BLaER1 (cell line): ENCODE data around the gene ST8SIA5.

Experiments used
- H3K27ac ChIP-seq: shearing (Covaris generic); formaldehyde crosslinking; 2 replicates; pipeline ENCODE4 v1.8.1; 2022
- H3K27me3 ChIP-seq: shearing (Covaris generic); formaldehyde crosslinking; 2 replicates; pipeline ENCODE4 v1.8.1; 2022
- H3K36me3 ChIP-seq: shearing (Covaris generic); formaldehyde crosslinking; 2 replicates; pipeline ENCODE4 v1.8.1; 2022
- H3K4me1 ChIP-seq: shearing (Covaris generic); formaldehyde crosslinking; 2 replicates; pipeline ENCODE4 v1.8.1; 2022
- H3K4me2 ChIP-seq: shearing (Covaris generic); formaldehyde crosslinking; 2 replicates; pipeline ENCODE4 v1.8.1; 2022
- H3K4me3 ChIP-seq: shearing (Covaris generic); formaldehyde crosslinking; 2 replicates; pipeline ENCODE4 v1.8.1; 2022
- H3K9ac ChIP-seq: shearing (Covaris generic); formaldehyde crosslinking; 2 replicates; pipeline ENCODE4 v1.8.1; 2022
- H3K9me3 ChIP-seq: shearing (Covaris generic); formaldehyde crosslinking; 2 replicates; pipeline ENCODE4 v1.8.1; 2022
- H4K20me1 ChIP-seq: shearing (Covaris generic); formaldehyde crosslinking; 2 replicates; pipeline ENCODE4 v1.8.1; 2022
- Cebpa-rat ChIP-seq: shearing (Covaris generic); IDR thresholded peaks from 2 replicates; pipeline ENCODE4 v1.8.1; 2022

ST8SIA5 gene

GRCh38 chr18:46728219-46728930, 28.5 kb downstream of the ST8SIA5 start:
- no peak for TF ChIP-seq Cebpa-rat
- no peaks in the 10 kb centered on the region for H4K20me1 ChIP-seq
- peaks cover 23% of the 10 kb centered on the region for H3K4me1 ChIP-seq
- no peak overlapping the region for H3K4me3 ChIP-seq
- peaks cover 21% of the 10 kb centered on the region for H3K36me3 ChIP-seq
- H3K9ac ChIP-seq: no peak overlapping the region
- H3K27me3 ChIP-seq: no peaks in the 10 kb centered on the region
- H3K9me3 ChIP-seq: peaks cover 40% of the 10 kb centered on the region
- no peak overlapping the region for H3K4me2 ChIP-seq
- no peak overlapping the region for H3K27ac ChIP-seq

DNA sequence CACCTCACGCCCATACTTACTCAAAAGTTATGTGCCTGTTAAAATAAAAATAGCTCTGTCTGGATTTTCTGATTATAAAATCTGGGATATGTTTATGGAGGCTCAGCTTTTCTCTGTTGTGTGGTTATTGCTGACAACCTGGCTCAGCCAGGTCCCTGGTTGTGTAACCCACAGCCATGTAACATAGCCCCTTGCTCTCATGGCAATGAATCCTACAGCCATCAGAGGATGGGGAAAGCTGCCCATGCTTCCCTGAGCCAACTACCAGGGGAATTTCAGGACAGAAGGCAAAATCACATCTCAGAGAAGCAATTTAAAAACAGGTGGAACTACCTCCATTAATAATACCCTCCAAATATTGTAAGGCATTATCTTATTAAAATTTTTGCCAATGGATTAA, 29.7 kb downstream of the ST8SIA5 start:
- Histone ChIP-seq H3K9me3 (peaks cover 37% of the 10 kb centered on the region), H3K4me1 (peaks cover 23% of the 10 kb centered on the region)

DNA sequence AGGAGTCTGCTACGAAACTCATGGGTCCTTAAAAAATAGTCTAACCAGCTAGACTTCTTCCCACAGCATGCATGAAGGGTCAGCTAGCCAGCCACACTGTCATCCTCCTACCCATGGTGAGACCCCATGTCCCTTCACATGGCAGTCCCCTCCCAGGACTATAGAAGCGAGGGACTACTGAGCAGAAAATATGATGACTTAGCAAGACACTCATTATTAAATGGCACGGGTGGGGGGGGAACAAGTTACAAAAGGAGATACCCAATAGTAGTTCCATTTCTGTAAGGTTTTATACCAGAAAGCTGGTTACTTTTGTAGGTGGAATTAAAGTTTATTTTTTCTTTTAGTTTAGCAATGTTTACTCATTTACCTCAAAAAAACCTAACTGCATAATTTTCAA, 31.5 kb downstream of the ST8SIA5 start:
- H3K36me3 ChIP-seq: peaks cover 10% of the 10 kb centered on the region
- H4K20me1 ChIP-seq: no peaks in the 10 kb centered on the region
- H3K4me3 ChIP-seq: no peak overlapping the region
- TF ChIP-seq Cebpa-rat: no peak
- H3K9me3 ChIP-seq: peaks cover 19% of the 10 kb centered on the region
- no peaks in the 10 kb centered on the region for H3K27me3 ChIP-seq
- 0 out of 2 replicates have a peak overlapping the region, but pooled peaks have one; percentile 48 for H3K4me2 ChIP-seq
- H3K4me1 ChIP-seq: peaks cover 23% of the 10 kb centered on the region
- no peak overlapping the region for H3K9ac ChIP-seq
- H3K27ac ChIP-seq: no peak overlapping the region

More for the DNA sequence above, 29.7 kb downstream of the ST8SIA5 start:
- TF ChIP-seq Cebpa-rat: no peak
- Histone ChIP-seq H3K9ac (no peak overlapping the region), H3K4me2 (no peak overlapping the region), H3K27me3 (no peaks in the 10 kb centered on the region), H3K36me3 (peaks cover 21% of the 10 kb centered on the region), H4K20me1 (no peaks in the 10 kb centered on the region), H3K4me3 (no peak overlapping the region), H3K27ac (no peak overlapping the region)

DNA sequence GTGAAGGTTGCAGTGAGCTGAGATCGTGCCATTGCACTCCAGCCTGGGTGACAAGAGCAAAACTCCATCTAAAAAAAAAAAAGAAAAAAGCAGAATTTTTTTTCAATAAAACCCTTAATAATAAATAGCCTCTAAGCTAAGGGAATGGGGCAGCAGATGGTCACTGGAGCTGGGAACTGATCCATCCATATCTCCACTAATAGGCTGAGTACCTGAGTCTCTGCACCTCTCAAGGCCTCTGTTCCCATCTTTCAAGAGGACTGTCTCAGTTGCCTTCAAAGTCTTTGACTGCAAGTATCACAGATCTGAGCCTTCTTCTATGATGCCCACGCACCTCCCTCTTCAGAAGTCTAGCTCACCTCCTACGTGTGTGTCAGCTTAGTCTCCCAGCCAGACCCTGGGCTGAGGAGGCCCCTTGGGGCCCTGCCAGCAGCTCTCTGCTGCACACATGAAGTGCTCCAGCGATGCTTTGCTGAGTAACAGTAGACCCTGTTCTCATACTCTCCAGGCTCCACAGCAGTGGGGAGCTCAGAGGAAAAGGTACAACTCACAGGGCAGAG, 32.9 kb downstream of the ST8SIA5 start:
- Histone ChIP-seq H3K4me3 (no peak overlapping the region), H3K4me2 (peak overlapping the region; percentile 48), H3K9me3 (peaks cover 5% of the 10 kb centered on the region), H4K20me1 (no peaks in the 10 kb centered on the region), H3K4me1 (peaks cover 36% of the 10 kb centered on the region), H3K9ac (no peak overlapping the region), H3K36me3 (no peaks in the 10 kb centered on the region), H3K27me3 (no peaks in the 10 kb centered on the region), H3K27ac (no peak overlapping the region)
- no peak for TF ChIP-seq Cebpa-rat

- Histone ChIP-seq H3K4me3 (no peak overlapping the region), H4K20me1 (no peaks in the 10 kb centered on the region), H3K36me3 (no peaks in the 10 kb centered on the region), H3K27ac (no peak overlapping the region), H3K27me3 (no peaks in the 10 kb centered on the region), H3K4me1 (peaks cover 46% of the 10 kb centered on the region), H3K4me2 (no peak overlapping the region), H3K9ac (no peak overlapping the region), H3K9me3 (no peaks in the 10 kb centered on the region)
- no peak for TF ChIP-seq Cebpa-rat
These were observed 34.8 kb downstream of the ST8SIA5 start for GRCh38 chr18:46722051-46722450.

DNA sequence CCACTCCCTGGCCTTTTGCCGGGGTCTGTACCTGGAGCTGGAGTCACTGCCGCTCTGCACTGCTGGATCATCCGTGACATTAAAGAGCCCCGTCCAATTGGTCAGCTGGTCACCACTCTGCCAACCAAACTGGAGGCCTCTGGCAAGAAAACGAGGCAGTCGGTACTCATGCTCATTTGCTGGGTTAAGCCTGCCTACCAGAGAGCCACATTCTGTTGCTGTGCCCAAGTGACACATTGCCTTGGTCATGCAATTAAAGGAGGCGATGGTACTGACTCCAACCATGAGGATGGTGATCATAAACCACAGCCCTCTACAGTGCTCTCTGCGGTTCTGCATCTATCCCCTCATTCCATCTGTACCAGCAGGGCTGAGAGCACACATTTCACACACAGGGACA, 35.5 kb downstream of the ST8SIA5 start:
- no peak for TF ChIP-seq Cebpa-rat
- no peak overlapping the region for H3K4me3 ChIP-seq
- H4K20me1 ChIP-seq: no peaks in the 10 kb centered on the region
- no peak overlapping the region for H3K27ac ChIP-seq
- H3K9ac ChIP-seq: no peak overlapping the region
- no peaks in the 10 kb centered on the region for H3K27me3 ChIP-seq
- peaks cover 54% of the 10 kb centered on the region for H3K4me1 ChIP-seq
- H3K36me3 ChIP-seq: no peaks in the 10 kb centered on the region
- no peak overlapping the region for H3K4me2 ChIP-seq
- no peaks in the 10 kb centered on the region for H3K9me3 ChIP-seq

DNA sequence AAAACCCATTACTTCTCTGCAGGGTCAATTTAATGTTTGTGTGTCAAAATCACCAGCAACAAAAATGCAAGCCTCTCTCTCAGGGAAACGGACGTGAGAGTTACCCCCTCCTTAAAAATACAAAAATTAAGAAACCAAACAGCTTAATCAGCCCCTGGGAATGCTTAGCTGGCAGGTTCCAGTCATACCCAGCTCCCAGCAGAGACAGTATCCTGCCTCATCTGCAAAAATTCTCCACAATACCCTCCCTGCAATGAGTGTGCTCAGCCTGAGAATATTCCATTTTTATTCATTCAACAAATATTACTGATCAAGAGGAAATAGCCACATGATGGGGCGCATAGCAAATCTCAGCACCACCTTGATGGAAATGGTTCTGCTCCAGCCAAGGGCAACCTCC, 36.3 kb downstream of the ST8SIA5 start:
- H4K20me1 ChIP-seq: no peaks in the 10 kb centered on the region
- H3K9ac ChIP-seq: no peak overlapping the region
- H3K27me3 ChIP-seq: no peaks in the 10 kb centered on the region
- H3K9me3 ChIP-seq: no peaks in the 10 kb centered on the region
- TF ChIP-seq Cebpa-rat: no peak
- no peaks in the 10 kb centered on the region for H3K36me3 ChIP-seq
- no peak overlapping the region for H3K4me3 ChIP-seq
- H3K4me1 ChIP-seq: peaks cover 62% of the 10 kb centered on the region
- H3K27ac ChIP-seq: no peak overlapping the region
- no peak overlapping the region for H3K4me2 ChIP-seq

- H3K36me3 ChIP-seq: no peaks in the 10 kb centered on the region
- no peaks in the 10 kb centered on the region for H3K9me3 ChIP-seq
- no peak overlapping the region for H3K4me2 ChIP-seq
- no peak overlapping the region for H3K4me3 ChIP-seq
- H3K9ac ChIP-seq: no peak overlapping the region
- H3K27me3 ChIP-seq: no peaks in the 10 kb centered on the region
- TF ChIP-seq Cebpa-rat: no peak
- no peak overlapping the region for H3K27ac ChIP-seq
- H4K20me1 ChIP-seq: no peaks in the 10 kb centered on the region
- peaks cover 64% of the 10 kb centered on the region for H3K4me1 ChIP-seq
These were observed 36.8 kb downstream of the ST8SIA5 start for GRCh38 chr18:46720092-46720491.

GRCh38 chr18:46719388-46719787, 37.5 kb downstream of the ST8SIA5 start:
- Histone ChIP-seq H3K4me3 (no peak overlapping the region), H3K9me3 (no peaks in the 10 kb centered on the region), H4K20me1 (no peaks in the 10 kb centered on the region), H3K4me1 (peaks cover 64% of the 10 kb centered on the region), H3K27ac (no peak overlapping the region; the same call in 1 of the 2 replicates), H3K36me3 (no peaks in the 10 kb centered on the region), H3K9ac (no peak overlapping the region), H3K4me2 (peak overlapping the region; percentile 95), H3K27me3 (no peaks in the 10 kb centered on the region)
- no peak for TF ChIP-seq Cebpa-rat

GRCh38 chr18:46718501-46719341, 38.1 kb downstream of the ST8SIA5 start:
- Histone ChIP-seq H3K27me3 (no peaks in the 10 kb centered on the region), H4K20me1 (no peaks in the 10 kb centered on the region), H3K4me3 (no peak overlapping the region), H3K4me2 (peak overlapping the region; percentile 95), H3K27ac (peak overlapping the region; percentile 87; the same call in 1 of the 2 replicates), H3K9ac (no peak overlapping the region), H3K36me3 (no peaks in the 10 kb centered on the region), H3K4me1 (peaks cover 64% of the 10 kb centered on the region), H3K9me3 (no peaks in the 10 kb centered on the region)
- no peak for TF ChIP-seq Cebpa-rat
